ENCODE data around the gene TBX21.

The TBX21 gene

GRCh38 chr17:47695429-47696376 lies 37.3 kb upstream of the TBX21 start:
- TF ChIP-seq, protein P1, sequence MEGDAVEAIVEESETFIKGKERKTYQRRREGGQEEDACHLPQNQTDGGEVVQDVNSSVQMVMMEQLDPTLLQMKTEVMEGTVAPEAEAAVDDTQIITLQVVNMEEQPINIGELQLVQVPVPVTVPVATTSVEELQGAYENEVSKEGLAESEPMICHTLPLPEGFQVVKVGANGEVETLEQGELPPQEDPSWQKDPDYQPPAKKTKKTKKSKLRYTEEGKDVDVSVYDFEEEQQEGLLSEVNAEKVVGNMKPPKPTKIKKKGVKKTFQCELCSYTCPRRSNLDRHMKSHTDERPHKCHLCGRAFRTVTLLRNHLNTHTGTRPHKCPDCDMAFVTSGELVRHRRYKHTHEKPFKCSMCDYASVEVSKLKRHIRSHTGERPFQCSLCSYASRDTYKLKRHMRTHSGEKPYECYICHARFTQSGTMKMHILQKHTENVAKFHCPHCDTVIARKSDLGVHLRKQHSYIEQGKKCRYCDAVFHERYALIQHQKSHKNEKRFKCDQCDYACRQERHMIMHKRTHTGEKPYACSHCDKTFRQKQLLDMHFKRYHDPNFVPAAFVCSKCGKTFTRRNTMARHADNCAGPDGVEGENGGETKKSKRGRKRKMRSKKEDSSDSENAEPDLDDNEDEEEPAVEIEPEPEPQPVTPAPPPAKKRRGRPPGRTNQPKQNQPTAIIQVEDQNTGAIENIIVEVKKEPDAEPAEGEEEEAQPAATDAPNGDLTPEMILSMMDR (IDR thresholded peaks at IDR 0.05), result no peak

GRCh38 chr17:47696717-47697642 lies 36.1 kb upstream of the TBX21 start:
- TF ChIP-seq, protein P1 (IDR thresholded peaks at IDR 0.05), result no peak

DNA sequence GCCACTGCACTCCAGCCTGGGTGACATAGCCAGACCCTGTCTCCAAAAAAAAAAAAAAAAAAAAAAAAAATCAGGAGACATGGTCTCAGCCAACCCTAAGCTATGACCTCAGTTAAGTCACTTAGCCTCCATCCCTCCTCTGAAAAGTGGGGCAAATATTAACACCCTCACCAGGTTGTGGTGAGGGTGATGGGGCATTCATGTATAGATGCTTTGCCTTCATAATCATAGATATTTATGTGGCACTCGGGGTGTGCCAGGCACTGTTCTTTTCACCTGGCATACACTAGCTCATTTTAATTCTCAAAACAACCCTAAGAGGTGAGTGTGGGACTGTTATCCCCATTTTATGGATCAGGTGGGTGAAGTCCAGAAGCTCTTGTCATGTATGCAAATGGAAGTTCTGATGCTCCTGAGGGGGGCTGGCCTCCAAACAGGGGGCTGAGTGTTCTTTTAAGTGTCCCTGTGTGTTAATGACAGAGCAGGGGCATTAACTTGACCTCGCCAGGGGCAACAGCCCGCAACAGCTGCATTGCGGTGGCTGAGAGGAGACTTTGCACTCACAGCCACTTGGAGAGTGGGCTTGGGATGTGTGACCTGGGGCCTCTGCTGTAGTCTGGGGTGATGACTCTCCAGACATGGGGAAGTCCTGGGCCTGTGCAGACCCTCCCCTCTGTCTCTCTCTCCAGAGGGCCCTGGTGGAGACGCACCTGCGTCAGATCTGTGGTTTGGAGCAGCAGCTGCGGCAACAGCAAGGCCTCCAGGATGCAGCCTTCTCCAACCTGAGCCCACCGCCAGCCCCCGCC lies 34.9 kb upstream of the TBX21 start:
- TF ChIP-seq, protein P1 (IDR thresholded peaks at IDR 0.05), result no peak

DNA sequence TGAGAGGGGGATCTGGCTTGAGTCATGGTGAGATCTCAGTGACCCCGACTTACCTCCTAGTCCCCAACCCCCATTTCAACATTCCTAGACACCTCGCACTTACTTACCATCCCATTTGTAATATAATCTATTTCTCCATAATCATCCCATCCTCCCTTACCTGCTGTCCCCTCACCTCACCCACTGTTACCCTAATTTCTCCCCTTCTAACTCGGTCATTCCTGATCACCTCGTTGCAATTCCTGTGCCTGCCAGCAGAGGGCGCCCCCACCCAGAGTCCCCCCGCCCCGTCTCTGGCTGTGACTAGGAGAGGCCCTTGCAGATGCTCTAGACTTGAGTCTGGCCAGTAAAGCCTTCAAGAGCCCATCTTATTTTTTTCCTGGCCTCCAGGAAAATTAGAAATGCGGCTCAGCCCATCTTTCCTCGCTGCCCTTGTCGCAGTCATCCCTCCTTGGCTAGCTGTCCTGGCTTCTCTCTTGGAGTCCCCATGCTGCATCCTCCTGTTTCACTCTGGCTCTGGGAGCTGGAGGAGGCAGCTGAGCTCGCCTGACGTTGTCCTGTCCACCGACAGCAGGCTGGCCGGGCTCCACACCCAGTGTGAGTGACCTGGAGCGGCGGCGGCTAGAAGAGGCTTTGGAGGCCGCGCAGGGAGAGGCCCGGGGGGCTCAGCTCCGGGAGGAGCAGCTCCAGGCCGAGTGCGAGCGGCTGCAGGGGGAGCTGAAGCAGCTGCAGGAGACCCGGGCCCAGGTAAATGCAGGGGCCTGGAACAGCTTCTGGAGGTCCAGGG lies 34.1 kb upstream of the TBX21 start:
- TF ChIP-seq, protein P1 (IDR thresholded peaks at IDR 0.05), result peak; percentile 99

GRCh38 chr17:47699536-47699840 lies 33.5 kb upstream of the TBX21 start:
- TF ChIP-seq, protein P1 (IDR thresholded peaks at IDR 0.05), result no peak

DNA sequence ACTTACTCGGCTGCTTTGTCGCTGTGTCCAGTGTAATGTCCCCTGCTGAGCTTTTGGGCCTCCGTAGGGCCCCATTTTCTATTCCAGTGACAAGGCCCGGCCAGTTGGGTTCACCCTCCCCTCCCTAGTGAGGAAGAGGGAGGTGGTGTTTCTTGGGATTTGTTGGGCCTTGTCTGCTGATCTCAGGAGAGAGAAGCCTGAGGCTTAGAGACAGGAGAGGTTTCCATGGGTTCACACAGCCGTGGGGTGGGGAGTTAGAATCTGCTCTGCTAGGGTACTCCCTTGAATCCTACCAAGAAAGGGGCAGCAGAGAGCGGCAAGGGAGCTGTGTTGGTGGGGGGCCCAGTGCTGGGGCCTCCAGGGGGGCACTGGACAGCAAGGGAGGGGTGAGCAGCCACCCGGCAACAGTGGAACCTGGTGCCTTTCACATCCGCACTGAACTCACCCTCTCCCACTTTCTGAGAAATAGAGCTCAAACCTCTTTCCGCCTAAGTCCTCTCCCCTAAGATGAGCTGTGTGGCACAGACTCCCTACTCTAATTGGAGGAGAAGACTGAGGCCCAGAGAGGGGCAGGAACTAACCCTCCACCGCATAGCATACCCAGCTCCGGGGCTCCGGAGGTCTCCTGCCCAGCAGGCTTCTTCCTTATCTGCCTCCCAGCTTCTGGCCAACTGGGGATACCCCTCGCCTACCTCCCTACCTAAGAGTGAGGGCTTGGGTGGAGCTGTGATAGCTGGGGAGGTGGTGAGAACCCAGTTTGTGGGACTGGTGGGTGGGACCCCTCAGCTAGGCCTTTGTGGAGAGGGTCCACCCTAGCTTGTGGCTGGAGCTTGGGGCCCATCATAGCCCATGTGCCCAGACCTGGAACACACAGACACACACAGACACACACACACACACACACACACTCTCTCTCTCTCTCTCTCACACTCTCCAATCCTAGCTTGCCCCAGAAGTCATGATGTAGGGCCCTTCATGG lies 32.3 kb upstream of the TBX21 start:
- TF ChIP-seq, protein P1 (IDR thresholded peaks at IDR 0.05), result no peak
